Parathyroid adenoma (tissue), 2 donors: ENCODE measurements around the gene CRMP1.
"Not testable (repeated sequence)": the region's sequence is repeated elsewhere in the genome, so short reads cannot be mapped to it uniquely, and the experiment has no call there.

Experiments
- H2AFZ ChIP-seq: fragments of 300-600 bp; sonication (generic); one replicate; pipeline ENCODE4 v1.7.0; 2017; ENCODE audit warnings: antibody characterized with exemption, mild to moderate bottlenecking
- H3K27ac ChIP-seq: fragments of 300-600 bp; sonication (generic); one replicate; pipeline ENCODE4 v1.7.0; 2017
- H3K27me3 ChIP-seq: fragments of 300-600 bp; sonication (generic); one replicate; pipeline ENCODE4 v1.7.0; 2017; ENCODE audit warnings: low read length; ENCODE audit not compliant: control insufficient read depth, insufficient read depth
- H3K36me3 ChIP-seq: fragments of 300-600 bp; sonication (generic); one replicate; pipeline ENCODE4 v1.7.0; 2017; ENCODE audit warnings: low read length; ENCODE audit not compliant: control insufficient read depth, insufficient read depth
- H3K4me1 ChIP-seq: fragments of 300-600 bp; sonication (generic); one replicate; pipeline ENCODE4 v1.7.0; 2017; ENCODE audit warnings: control low read depth
- H3K4me2 ChIP-seq: fragments of 300-600 bp; sonication (generic); one replicate; pipeline ENCODE4 v1.7.0; 2017; ENCODE audit warnings: low read length
- H3K4me3 ChIP-seq: fragments of 300-600 bp; sonication (generic); one replicate; pipeline ENCODE4 v1.7.0; 2017; ENCODE audit warnings: low read depth, low read length
- H3K79me2 ChIP-seq: fragments of 300-600 bp; sonication (generic); one replicate; pipeline ENCODE4 v1.7.0; 2017; ENCODE audit warnings: control low read depth
- H3K9ac ChIP-seq: fragments of 300-600 bp; sonication (generic); one replicate; pipeline ENCODE4 v1.7.0; 2017; ENCODE audit warnings: mild to moderate bottlenecking
- H3K9me3 ChIP-seq: fragments of 300-600 bp; sonication (generic); one replicate; pipeline ENCODE4 v1.7.0; 2017; ENCODE audit warnings: low read length; ENCODE audit not compliant: control insufficient read depth
- TF ChIP-seq, protein P1 (sequence below): fragments of 300-600 bp; sonication (generic); IDR thresholded peaks from one replicate; pipeline ENCODE4 v1.7.0; 2017; ENCODE audit warnings: antibody characterized with exemption, mild to moderate bottlenecking
- donor health status: primary hyperparathyroidism.

CRMP1 gene

DNA sequence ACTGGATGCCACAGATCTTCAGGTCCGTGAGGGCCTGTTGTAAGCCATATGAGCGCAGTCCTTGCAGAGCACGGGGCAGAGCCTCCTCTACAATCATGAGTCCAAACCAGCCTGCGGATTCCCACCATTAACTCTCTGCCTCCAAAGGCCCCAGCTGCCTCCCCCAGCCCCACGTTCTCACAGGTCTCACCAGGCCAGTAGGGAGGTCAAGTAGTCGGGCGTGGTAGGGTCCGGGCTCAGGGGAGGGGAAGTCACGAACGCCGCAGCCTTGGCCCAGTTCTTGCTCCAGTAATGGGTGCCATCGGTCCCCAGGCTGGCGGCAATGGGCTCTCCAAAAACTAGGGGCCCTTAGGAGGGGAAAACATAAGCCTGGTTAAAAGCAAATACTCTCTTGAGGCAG, 53.6 kb downstream of the CRMP1 start:
- Histone ChIP-seq H3K36me3 (no peaks in the 10 kb centered on the region), H3K27me3 (no peaks in the 10 kb centered on the region), H3K4me2 (no peak overlapping the region), H3K4me3 (no peak overlapping the region), H3K9ac (no peak overlapping the region), H2AFZ (no peak overlapping the region), H3K79me2 (no peaks in the 10 kb centered on the region), H3K4me1 (no peaks in the 10 kb centered on the region), H3K9me3 (no peaks in the 10 kb centered on the region), H3K27ac (no peak overlapping the region)
- TF ChIP-seq, protein P1, sequence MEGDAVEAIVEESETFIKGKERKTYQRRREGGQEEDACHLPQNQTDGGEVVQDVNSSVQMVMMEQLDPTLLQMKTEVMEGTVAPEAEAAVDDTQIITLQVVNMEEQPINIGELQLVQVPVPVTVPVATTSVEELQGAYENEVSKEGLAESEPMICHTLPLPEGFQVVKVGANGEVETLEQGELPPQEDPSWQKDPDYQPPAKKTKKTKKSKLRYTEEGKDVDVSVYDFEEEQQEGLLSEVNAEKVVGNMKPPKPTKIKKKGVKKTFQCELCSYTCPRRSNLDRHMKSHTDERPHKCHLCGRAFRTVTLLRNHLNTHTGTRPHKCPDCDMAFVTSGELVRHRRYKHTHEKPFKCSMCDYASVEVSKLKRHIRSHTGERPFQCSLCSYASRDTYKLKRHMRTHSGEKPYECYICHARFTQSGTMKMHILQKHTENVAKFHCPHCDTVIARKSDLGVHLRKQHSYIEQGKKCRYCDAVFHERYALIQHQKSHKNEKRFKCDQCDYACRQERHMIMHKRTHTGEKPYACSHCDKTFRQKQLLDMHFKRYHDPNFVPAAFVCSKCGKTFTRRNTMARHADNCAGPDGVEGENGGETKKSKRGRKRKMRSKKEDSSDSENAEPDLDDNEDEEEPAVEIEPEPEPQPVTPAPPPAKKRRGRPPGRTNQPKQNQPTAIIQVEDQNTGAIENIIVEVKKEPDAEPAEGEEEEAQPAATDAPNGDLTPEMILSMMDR = no peak

GRCh38 chr4:5837483-5837882, 55.4 kb downstream of the CRMP1 start:
- H3K4me2 ChIP-seq, H3K27ac ChIP-seq, H3K9me3 ChIP-seq, H3K4me3 ChIP-seq, H3K79me2 ChIP-seq, H3K4me1 ChIP-seq, H3K9ac ChIP-seq, H2AFZ ChIP-seq, H3K36me3 ChIP-seq, H3K27me3 ChIP-seq: not testable (repeated sequence)

- no peak overlapping the region for H3K4me3 ChIP-seq
- no peak overlapping the region for H2AFZ ChIP-seq
- H3K27ac ChIP-seq = no peak overlapping the region
- no peaks in the 10 kb centered on the region for H3K36me3 ChIP-seq
- TF ChIP-seq, protein P1 = no peak
- no peaks in the 10 kb centered on the region for H3K79me2 ChIP-seq
- H3K9ac ChIP-seq = no peak overlapping the region
- no peaks in the 10 kb centered on the region for H3K4me1 ChIP-seq
- no peak overlapping the region for H3K4me2 ChIP-seq
- H3K27me3 ChIP-seq = no peaks in the 10 kb centered on the region
- H3K9me3 ChIP-seq = no peaks in the 10 kb centered on the region
Observed at GRCh38 chr4:5836943-5837342, 55.9 kb downstream of the CRMP1 start.

DNA sequence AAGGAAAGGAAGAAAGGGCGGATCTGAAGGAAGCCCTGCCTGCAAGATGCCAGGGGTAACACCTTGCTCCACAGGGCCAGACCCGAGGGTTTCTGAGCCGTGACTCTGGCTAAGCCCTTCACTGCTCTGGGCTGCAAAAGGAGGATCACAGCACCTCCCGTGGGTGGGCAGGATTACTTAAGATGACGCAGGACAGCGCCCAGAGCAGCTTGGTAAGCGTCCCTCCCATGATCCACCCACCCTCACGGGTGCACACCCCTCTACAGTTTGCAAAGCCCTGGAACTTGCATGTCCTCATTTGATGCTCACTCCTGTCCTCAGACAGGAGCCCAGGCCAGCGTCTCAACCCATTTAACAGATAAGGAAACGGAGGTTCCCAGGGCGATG, 64.9 kb downstream of the CRMP1 start:
- Histone ChIP-seq H3K27me3 (no peaks in the 10 kb centered on the region), H3K27ac (no peak overlapping the region), H3K9me3 (no peaks in the 10 kb centered on the region), H3K79me2 (no peaks in the 10 kb centered on the region), H3K4me2 (no peak overlapping the region), H3K36me3 (no peaks in the 10 kb centered on the region), H3K4me1 (no peaks in the 10 kb centered on the region), H3K4me3 (no peak overlapping the region), H3K9ac (no peak overlapping the region), H2AFZ (no peak overlapping the region)
- TF ChIP-seq, protein P1 = no peak

DNA sequence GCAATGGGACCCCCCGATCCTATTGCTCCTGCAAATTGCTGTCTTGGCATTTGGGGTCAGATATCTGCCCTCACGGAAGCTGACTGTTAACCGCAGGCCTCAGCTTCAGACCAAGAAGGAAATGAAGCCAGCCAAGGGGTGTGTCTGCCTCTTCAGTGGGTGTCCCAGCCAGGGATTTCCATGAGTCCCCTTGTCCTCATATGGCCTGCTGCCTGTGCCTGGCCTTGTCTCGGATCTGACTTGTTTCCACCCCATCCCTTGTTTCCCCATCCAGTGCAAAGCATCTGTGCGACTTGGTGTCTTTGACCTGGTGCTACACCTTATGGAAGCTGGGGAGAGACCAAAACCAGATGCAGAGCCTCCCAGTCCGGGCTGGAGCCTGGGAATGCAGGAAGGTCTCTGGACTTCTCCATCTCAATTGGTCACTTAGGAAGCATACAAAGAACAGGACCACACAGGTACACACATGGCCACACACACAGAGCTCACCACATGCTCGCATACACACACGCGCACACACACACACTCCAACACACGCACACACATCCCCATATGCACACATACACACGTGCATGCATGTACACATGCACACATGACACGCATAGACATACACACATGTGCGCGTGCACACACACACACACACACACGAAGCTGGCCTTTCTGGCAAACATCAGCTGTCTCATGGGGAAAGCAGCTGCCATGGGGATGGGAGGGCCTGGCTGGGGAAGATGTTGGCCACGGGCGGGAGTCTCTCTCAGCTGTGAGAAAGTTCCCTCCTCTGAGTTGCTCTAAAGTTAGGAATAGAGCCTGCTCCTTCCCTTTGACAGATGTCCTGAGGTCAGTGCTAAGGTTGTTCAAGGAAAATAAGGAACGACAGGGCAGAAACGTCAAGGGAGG, 65.5 kb downstream of the CRMP1 start:
- Histone ChIP-seq H3K4me2 (no peak overlapping the region), H3K79me2 (no peaks in the 10 kb centered on the region), H3K4me3 (no peak overlapping the region), H3K9me3 (no peaks in the 10 kb centered on the region), H3K36me3 (no peaks in the 10 kb centered on the region), H3K4me1 (no peaks in the 10 kb centered on the region), H2AFZ (no peak overlapping the region), H3K9ac (no peak overlapping the region), H3K27ac (no peak overlapping the region), H3K27me3 (no peaks in the 10 kb centered on the region)
- TF ChIP-seq, protein P1 = no peak
